NCI-H1436 (cell line): Measurements from ENCODE around the gene MSANTD1.

ENCODE experiments used
- DNase-seq: peaks from one replicate; lab custom pipeline; 2025; lab: John Stamatoyannopoulos, UW

MSANTD1 gene

DNA sequence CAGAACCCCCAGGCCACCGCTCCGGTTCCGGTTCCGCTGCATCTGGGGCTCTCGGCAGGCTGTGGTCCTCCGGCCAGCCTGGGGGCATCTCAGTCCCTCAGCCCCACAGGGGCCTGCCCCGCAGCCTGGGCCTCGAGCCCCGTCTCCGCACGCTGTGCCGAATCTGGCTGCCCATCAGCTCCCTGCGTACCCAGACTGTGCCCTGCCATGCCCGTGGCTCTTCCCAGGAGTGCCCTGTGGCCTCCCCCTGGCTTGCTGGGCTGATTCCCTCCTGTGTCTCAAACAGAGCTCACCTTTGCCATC lies 830 bp upstream of the MSANTD1 start:
- no peak for DNase-seq

- DNase-seq = no peak
Observed at GRCh38 chr4:3249711-3250437, 915 bp downstream of the MSANTD1 start.

- no peak for DNase-seq
Observed at GRCh38 chr4:3250438-3250955, 1.5 kb downstream of the MSANTD1 start.

DNA sequence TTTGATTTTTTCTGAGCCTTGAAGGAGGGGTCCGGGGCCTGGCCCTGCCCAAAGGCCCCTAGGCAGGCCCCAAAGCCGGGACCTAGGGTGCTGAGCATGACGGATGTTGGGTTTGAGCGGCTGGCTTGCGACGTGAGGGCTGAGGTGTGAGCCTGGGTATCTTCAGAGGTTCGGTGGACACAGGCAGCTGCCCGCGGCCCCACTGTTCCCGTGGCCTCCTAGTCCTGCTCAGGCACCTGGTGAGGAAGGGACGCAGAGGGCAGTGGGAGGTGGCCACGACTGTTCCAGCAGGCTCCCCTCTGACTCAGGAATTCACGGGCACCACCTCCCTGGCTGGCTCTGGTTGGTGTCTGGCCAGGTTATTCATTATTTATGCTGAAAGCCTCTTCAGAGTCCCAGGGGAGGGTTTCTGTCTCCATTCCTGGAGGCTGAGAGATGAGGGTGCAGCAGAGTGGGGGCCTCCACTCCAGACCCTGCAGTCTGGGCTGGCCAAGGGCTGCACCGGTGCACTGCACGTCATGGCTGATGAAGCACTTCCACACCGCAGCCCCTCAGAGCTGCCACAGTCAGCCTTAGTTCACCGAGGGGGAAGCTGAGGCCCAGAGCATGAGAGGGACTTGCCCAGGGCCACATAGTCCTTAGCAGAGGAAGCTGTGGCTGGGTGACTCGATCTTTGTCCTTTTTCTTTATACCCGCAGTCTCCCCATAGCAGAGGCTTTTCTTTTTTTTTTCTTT lies 2.2 kb downstream of the MSANTD1 start:
- DNase-seq = no peak

GRCh38 chr4:3251691-3252479 lies 2.9 kb downstream of the MSANTD1 start:
- DNase-seq = no peak

GRCh38 chr4:3252480-3252828 lies 3.5 kb downstream of the MSANTD1 start:
- no peak for DNase-seq

- DNase-seq = no peak
Observed at GRCh38 chr4:3252831-3253641, 4.1 kb downstream of the MSANTD1 start.

DNA sequence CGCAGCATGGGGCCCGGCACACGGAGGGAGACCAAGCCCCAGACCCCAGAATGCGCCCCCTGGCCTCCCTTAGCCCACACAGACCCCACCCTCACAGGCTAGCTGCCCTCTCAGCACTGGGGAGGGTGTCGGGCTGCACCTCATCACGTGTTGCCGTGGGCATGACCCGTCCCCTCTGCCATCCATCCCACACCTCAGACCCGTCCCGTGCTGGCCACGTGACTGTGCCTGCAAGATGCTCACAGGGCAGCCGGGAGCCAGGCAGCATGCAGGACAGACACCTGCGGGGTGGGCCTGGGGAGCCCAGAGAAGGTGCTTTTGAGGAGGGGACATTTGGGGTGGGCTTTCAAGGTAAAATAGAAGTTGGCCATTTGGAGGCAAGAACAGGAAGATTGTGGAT lies 4.8 kb downstream of the MSANTD1 start:
- DNase-seq = no peak

DNA sequence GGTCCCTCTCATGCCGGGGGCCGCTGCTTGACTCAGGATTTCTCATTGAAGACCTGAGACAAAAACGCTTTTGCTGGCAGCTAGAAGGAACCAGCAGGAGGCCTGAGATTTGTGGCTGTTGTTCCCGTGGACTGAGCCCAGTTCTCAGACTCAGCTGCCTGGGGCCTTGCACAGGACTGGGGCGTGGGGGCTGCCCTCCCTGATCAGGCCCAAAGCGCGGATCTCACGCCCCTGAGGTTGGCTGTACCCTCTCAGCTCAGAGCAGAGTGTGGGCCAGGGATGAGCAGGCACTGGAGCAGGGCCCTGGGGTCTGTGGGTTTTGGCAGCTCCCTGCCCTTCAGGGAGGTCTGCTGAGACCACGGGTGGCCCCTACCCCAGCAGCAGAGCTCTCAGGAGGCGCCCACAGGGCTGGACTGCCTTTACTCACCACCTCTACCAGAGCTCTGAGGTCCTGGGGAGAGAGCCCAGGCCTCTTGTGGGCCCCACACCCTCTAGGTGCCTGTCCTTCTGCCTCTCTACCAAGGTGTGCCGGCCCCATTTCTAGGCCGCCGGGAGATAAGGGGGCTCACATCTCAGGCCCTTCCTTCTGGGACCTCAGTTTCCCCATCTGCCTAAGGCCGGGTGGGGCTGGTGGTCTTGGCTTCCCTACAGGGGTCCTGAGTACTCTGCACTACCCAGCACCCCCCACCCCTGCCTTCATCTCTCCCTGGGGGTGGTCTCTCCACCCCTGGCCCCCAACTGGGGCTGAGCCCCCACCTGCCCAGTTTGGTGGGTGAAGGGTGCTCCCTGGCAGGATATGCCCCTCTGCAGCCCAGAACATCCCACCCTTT lies 5.6 kb downstream of the MSANTD1 start:
- no peak for DNase-seq

DNA sequence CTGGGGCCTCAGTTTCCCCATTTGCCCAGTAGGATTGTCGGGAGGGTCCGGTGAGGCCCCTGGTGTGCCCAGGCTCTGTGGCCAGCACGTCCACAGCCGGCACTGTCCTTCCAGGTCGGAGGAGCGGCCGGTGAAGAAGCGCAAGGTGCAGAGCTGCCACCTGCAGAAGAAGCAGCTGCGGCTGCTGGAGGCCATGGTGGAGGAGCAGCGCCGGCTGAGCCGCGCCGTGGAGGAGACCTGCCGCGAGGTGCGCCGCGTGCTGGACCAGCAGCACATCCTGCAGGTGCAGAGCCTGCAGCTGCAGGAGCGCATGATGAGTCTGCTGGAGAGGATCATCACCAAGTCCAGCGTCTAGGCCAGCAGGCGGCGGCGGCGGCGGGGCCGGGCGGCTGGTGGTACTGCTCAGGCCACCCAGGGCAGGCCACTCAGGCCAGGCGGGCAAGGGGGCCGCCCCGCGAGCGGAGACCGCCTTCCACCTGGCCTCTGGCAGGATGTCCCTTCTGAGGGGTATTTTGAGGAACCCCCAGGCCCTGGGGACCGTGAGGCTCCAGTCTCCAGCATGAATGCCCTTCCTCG lies 6.7 kb downstream of the MSANTD1 start:
- DNase-seq = no peak

GRCh38 chr4:3256230-3257102 lies 7.5 kb downstream of the MSANTD1 start:
- no peak for DNase-seq

GRCh38 chr4:3257103-3257555 lies 8.2 kb downstream of the MSANTD1 start:
- no peak for DNase-seq

DNA sequence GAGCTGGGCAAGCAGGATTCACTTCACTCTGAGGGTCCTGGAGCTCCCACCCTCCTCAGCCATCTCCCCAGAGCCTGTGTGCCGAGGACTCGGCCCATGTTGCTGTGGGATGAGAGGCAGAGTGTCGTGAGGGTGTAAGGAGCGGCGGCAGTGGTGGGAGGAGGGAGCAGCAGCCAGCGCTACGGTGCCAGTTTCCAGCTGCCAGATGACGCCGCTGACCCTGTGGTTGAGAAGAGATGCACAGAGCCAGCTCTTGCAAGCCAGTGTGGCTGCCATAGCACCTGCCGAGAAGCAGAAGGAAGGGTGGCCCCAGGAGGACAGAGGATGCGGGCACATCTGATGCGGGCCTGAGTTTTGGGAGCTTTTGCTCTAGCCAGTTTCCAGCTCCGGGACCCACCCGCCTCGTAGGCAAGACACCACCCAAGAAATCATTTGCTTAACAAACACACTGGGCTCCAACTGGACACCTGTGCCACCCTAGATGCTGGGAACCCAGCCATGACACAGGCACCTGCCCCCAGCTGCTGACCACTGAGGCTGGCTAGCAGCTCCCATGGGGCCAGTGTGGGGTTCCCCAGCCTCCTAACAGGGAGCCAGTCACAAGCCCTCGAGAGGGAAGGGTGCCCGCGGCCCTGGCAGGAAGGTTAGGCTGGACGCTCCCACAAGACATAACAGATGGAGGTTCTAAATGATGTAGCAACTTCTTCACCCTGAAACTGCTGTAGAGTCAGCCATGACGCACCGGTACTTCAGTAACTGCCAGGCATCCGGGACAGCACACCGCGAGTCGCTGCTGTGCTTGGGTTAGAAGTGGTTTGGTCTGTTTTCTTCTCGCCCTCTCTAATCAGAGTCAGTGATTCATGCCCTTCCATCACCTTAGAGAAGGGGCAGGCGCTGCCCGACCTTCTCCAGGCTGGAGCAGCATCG lies 8.9 kb downstream of the MSANTD1 start:
- DNase-seq = no peak

GRCh38 chr4:3261411-3262207 lies 12.7 kb downstream of the MSANTD1 start:
- no peak for DNase-seq

DNA sequence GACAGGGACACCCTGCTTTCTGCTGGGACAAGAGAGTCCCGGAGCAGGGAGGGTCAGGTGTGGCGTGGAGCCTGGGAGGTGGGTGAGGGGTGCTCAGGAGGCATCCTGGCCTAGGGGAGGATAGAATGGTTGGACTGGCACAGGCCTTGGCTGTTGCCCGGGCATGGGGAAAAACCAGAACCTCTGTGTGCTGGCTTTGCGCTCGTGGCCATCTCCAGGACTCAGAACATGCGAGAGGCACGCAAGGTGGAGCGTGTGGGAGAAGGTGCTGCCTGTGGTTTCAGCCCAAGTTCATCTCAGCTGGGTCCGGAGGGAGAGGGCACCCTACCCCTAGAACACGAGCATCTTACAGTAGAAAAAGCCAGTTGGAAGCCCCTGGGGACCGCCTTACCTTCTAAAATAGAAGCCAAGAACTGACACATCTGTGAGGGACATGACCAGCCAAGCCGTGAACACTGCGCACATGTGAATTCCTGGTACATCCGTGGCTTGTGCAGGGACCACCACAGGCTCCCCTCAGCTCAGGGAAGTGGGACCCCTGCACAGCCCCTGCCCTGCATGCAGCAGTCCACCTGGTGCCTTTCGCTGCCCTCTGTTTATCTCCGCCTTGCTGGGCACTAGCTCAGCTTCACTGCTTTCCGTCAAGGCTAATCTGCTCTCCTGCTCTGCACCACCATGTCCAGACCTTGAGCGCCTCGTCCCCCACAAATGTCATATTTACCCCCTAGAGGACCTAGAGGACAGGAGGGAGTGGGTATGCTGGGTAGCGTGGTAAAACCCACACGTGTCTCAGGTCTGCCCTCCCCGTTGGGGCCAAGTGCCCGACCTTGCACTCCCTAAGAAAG lies 13.5 kb downstream of the MSANTD1 start:
- no peak for DNase-seq

- no peak for DNase-seq
Observed at GRCh38 chr4:3263053-3263875, 14.3 kb downstream of the MSANTD1 start.
